IMR-90 (cell line): ENCODE results near the gene ATXN10. TPM values are rescaled to one million over a fixed set of nuclear protein-coding genes. Genes with fewer than 3 reads are reported as not detected.

Experiments
- ATAC-seq: fragments of 200-7000 bp; cut with Tn5 transposase; 2 replicates; pipeline ENCODE4 v1.9.1; 2020; ENCODE audit warnings: low read depth, mild to moderate bottlenecking, moderate library complexity
- BruUV-seq: library from RNA; stranded (reverse); fragments of 400-500 nt; replicated peaks from 2 replicates; lab custom pipeline; 2021; lab: Mats Ljungman, UMichigan
- CTCF ChIA-PET: fragments of 300-600 bp; formaldehyde crosslinking; extraction: SDS; loops from one replicate; lab custom pipeline; 2021; ENCODE audit warnings: antibody characterized with exemption; lab: Yijun Ruan, JAX
- POLR2A ChIA-PET: fragments of 300-600 bp; sonication (Branson Sonifier 250); formaldehyde crosslinking; loops from one replicate; lab custom pipeline; 2022; ENCODE audit warnings: antibody characterized with exemption; ENCODE audit not compliant: unreplicated experiment; lab: Charles Lee
- DNase-seq: peaks from one replicate; pipeline ENCODE4 v3.0.0; 2013
- H2AFZ ChIP-seq: replicated peaks from 2 replicates; pipeline ENCODE3; 2013; ENCODE audit warnings: low read length, mild to moderate bottlenecking; ENCODE audit not compliant: poor library complexity
- H2AK5ac ChIP-seq: 2 replicates; pipeline ENCODE4 v1.6.1; 2013; ENCODE audit warnings: low read depth, low read length, inconsistent platforms
- H2AK9ac ChIP-seq: replicated peaks from 2 replicates; pipeline ENCODE3; 2013; ENCODE audit warnings: mild to moderate bottlenecking, low read depth, low read length, moderate library complexity; ENCODE audit not compliant: poor library complexity
- H2BK120ac ChIP-seq: 2 replicates; pipeline ENCODE4 v1.6.1; 2013; ENCODE audit warnings: low read depth, low read length, inconsistent platforms
- H2BK15ac ChIP-seq: 3 replicates; pipeline ENCODE4 v1.6.1; 2013; ENCODE audit warnings: low read depth, low read length, inconsistent platforms
- H2BK20ac ChIP-seq: 2 replicates; pipeline ENCODE4 v1.6.1; 2013; ENCODE audit warnings: low read depth, mild to moderate bottlenecking, inconsistent platforms, low read length, moderate library complexity
- H2BK5ac ChIP-seq: 2 replicates; pipeline ENCODE4 v1.6.1; 2013; ENCODE audit warnings: mild to moderate bottlenecking, low read depth, low read length, inconsistent platforms; ENCODE audit not compliant: poor library complexity, severe bottlenecking
- H3K14ac ChIP-seq: replicated peaks from 2 replicates; pipeline ENCODE4 v1.6.1; 2013; ENCODE audit warnings: low read depth, low read length, inconsistent platforms
- H3K18ac ChIP-seq: 2 replicates; pipeline ENCODE4 v1.6.1; 2013; ENCODE audit warnings: low read depth, low read length, control low read depth
- H3K23ac ChIP-seq: 2 replicates; pipeline ENCODE4 v1.6.1; 2013; ENCODE audit warnings: low read depth, low read length, inconsistent platforms
- H3K27ac ChIP-seq: 2 replicates; pipeline ENCODE4 v1.5.1; 2013; ENCODE audit warnings: mild to moderate bottlenecking, control low read depth, low read length; ENCODE audit not compliant: insufficient read depth
- H3K27me3 ChIP-seq: 2 replicates; pipeline ENCODE4 v1.6.1; 2013; ENCODE audit warnings: low read length; ENCODE audit not compliant: control insufficient read depth, insufficient read depth
- H3K36me3 ChIP-seq: 2 replicates; pipeline ENCODE4 v1.6.1; 2013; ENCODE audit warnings: low read length, mixed read lengths; ENCODE audit not compliant: control insufficient read depth, insufficient read depth
- H3K4ac ChIP-seq: 2 replicates; pipeline ENCODE4 v1.6.1; 2013; ENCODE audit warnings: low read depth, low read length, inconsistent platforms
- H3K4me1 ChIP-seq: 2 replicates; pipeline ENCODE4 v1.6.1; 2013; ENCODE audit warnings: low read length, mixed read lengths; ENCODE audit not compliant: control insufficient read depth, insufficient read depth
- H3K4me2 ChIP-seq: 2 replicates; pipeline ENCODE4 v1.6.1; 2013; ENCODE audit warnings: low read depth, mild to moderate bottlenecking, control low read depth, low read length, moderate library complexity
- H3K4me3 ChIP-seq: 2 replicates; pipeline ENCODE4 v1.5.1; 2013; ENCODE audit warnings: low read depth, mild to moderate bottlenecking, control low read depth, low read length, moderate library complexity; ENCODE audit not compliant: insufficient read depth
- H3K56ac ChIP-seq: 2 replicates; pipeline ENCODE4 v1.6.1; 2013; ENCODE audit warnings: low read length, inconsistent platforms; ENCODE audit not compliant: insufficient read depth; ENCODE audit errors: extremely low read depth
- H3K79me1 ChIP-seq, 2 experiments: 2 replicates each; pipeline ENCODE4 v1.6.1; 2013; ENCODE audit warnings: low read length in 2 of 2, inconsistent platforms in 1 of 2, low read depth in 1 of 2
- H3K9ac ChIP-seq: 2 replicates; pipeline ENCODE4 v1.6.1; 2013; ENCODE audit warnings: low read depth, low read length, control low read depth
- H3K9me1 ChIP-seq: 2 replicates; pipeline ENCODE4 v1.6.1; 2013; ENCODE audit warnings: low read length, inconsistent platforms; ENCODE audit not compliant: insufficient read depth
- H3K9me3 ChIP-seq: 2 replicates; pipeline ENCODE4 v1.6.1; 2013; ENCODE audit warnings: low read length; ENCODE audit not compliant: control insufficient read depth, insufficient read depth
- H4K20me1 ChIP-seq: 2 replicates; pipeline ENCODE4 v1.6.1; 2013; ENCODE audit warnings: low read length, inconsistent platforms; ENCODE audit not compliant: insufficient read depth
- H4K5ac ChIP-seq: 2 replicates; pipeline ENCODE4 v1.6.1; 2013; ENCODE audit warnings: mild to moderate bottlenecking, low read depth, low read length, control low read depth
- H4K8ac ChIP-seq, 2 experiments: 2 replicates each; pipeline ENCODE4 v1.6.1; 2013; ENCODE audit warnings: low read depth in 2 of 2, low read length in 2 of 2, control low read depth in 1 of 2, inconsistent platforms in 1 of 2
- H4K91ac ChIP-seq: 2 replicates; pipeline ENCODE4 v1.6.1; 2013; ENCODE audit warnings: low read depth, low read length, inconsistent platforms; ENCODE audit not compliant: insufficient read depth
- CEBPB ChIP-seq: IDR thresholded peaks from 2 replicates; pipeline ENCODE4 v1.6.1; 2012; ENCODE audit warnings: low read depth, low read length, improper control_type of control experiment
- CTCF ChIP-seq: conservative IDR thresholded peaks from 2 replicates; pipeline ENCODE4 v1.5.1; 2012; ENCODE audit warnings: mild to moderate bottlenecking, low read depth, low read length, improper control_type of control experiment
- ELK1 ChIP-seq: fragments of 150-350 bp; IDR thresholded peaks from 2 replicates; pipeline ENCODE4 v1.6.1; 2016; ENCODE audit warnings: low read depth, mild to moderate bottlenecking, low read length, moderate library complexity, borderline replicate concordance
- FOS ChIP-seq: fragments of 150-350 bp; IDR thresholded peaks from 2 replicates; pipeline ENCODE4 v1.6.1; 2016; ENCODE audit warnings: low read depth, low read length
- MAZ ChIP-seq: IDR thresholded peaks from 2 replicates; pipeline ENCODE4 v1.6.1; 2012; ENCODE audit warnings: low read depth, mild to moderate bottlenecking, low read length, improper control_type of control experiment, moderate library complexity, borderline replicate concordance
- MXI1 ChIP-seq: IDR thresholded peaks from 2 replicates; pipeline ENCODE4 v1.6.1; 2012; ENCODE audit warnings: low read depth, mild to moderate bottlenecking, low read length, moderate library complexity, borderline replicate concordance
- RFX5 ChIP-seq: IDR thresholded peaks from 2 replicates; pipeline ENCODE4 v1.8.0; 2012; ENCODE audit warnings: low read depth, mild to moderate bottlenecking, low read length, moderate library complexity
- SMC3 ChIP-seq: fragments of 150-350 bp; IDR thresholded peaks from 2 replicates; pipeline ENCODE4 v1.6.1; 2016; ENCODE audit warnings: low read depth, mild to moderate bottlenecking, antibody characterized with exemption, low read length, moderate library complexity
- USF2 ChIP-seq: fragments of 150-350 bp; IDR thresholded peaks from 2 replicates; pipeline ENCODE4 v1.6.1; 2017; ENCODE audit warnings: mild to moderate bottlenecking, antibody characterized with exemption, low read length, low read depth
- WGBS, 2 experiments: methylation state at CpG; one replicate each; pipeline versions ENCODE4 v1.1.5 to v1.1.7; 2013; ENCODE audit warnings: missing lambda C conversion rate in 2 of 2; ENCODE audit not compliant: insufficient read length in 1 of 2; ENCODE audit errors: extremely low coverage in 2 of 2; 5-methylcytosine and 5-hydroxymethylcytosine counted together
- dilution Hi-C: fragments of 300-500 bp; cut with HindIII; formaldehyde crosslinking; loops from one replicate; pipeline ENCODE4 v1.14.3; 2018; ENCODE audit warnings: low sequenced_read_pairs; ENCODE audit not compliant: unreplicated experiment
- in situ Hi-C: fragments of 300-500 bp; cut with MboI; formaldehyde crosslinking; loops from 3 replicates; pipeline ENCODE4 v1.14.3; 2019; ENCODE audit warnings: low sequenced_read_pairs, inconsistent platforms, mixed read lengths
- intact Hi-C: fragments of 100-400 bp; cut with micrococcal nuclease; formaldehyde crosslinking; loops from 2 replicates; pipeline ENCODE4 v1.10.0; 2022
- polyA plus RNA-seq, 3 experiments: library from polyadenylated mRNA; depleted of rRNA; stranded (reverse); fragments of >200 nt; gene quantifications; 2 replicates each; pipeline ENCODE4 v1.2.3, GENCODE V29; 2012; ENCODE audit warnings: low replicate concordance in 1 of 3
- total RNA-seq: library from RNA; depleted of rRNA; stranded (reverse); fragments of >200 nt; gene quantifications from 2 replicates; pipeline ENCODE4 v1.2.3, GENCODE V29; 2012

Gene ATXN10
- total and polyA plus RNA-seq, 2 of the 4 experiments (the other 2 are of a cell fraction) = 116 to 231 TPM

- Histone ChIP-seq H3K4me2 (no peak overlapping the region), H4K8ac (no peak overlapping the region), H3K9ac (no peak overlapping the region), H2AFZ (no peak overlapping the region), H3K27ac (no peak overlapping the region), H3K4me1 (peaks cover 12% of the 10 kb centered on the region), H3K9me1 (peaks cover 16% of the 10 kb centered on the region; the same call in 1 of the 2 replicates), H2BK20ac (no peak overlapping the region), H2BK15ac (no peak overlapping the region), H4K91ac (no peak overlapping the region), H3K27me3 (no peaks in the 10 kb centered on the region), H3K56ac (no peak overlapping the region), H3K4me3 (no peak overlapping the region), H3K23ac (no peak overlapping the region), H2AK9ac (no peak overlapping the region), H4K20me1 (peaks cover 39% of the 10 kb centered on the region), H3K14ac (no peak overlapping the region), H3K9me3 (no peaks in the 10 kb centered on the region), H3K36me3 (peaks cover 15% of the 10 kb centered on the region), H4K5ac (no peak overlapping the region), H2BK5ac (no peak overlapping the region), H3K18ac (no peak overlapping the region), H3K79me1 (peaks cover 42 to 63% of the 10 kb centered on the region in 2 experiments), H3K4ac (no peak overlapping the region), H2BK120ac (no peak overlapping the region), H2AK5ac (no peak overlapping the region)
- no peak for TF ChIP-seq CTCF
- TF ChIP-seq CEBPB = no peak
- no peak for TF ChIP-seq USF2
- TF ChIP-seq SMC3 = no peak
- no peak for TF ChIP-seq MAZ
- TF ChIP-seq ELK1 = no peak
- no peak for TF ChIP-seq FOS
- no peak for TF ChIP-seq RFX5
- no peak for TF ChIP-seq MXI1
- no TSS peak for BruUV-seq
- POLR2A ChIA-PET = no interaction called here
- intact Hi-C loops (no loop called here), in situ Hi-C loops (no loop called here), dilution Hi-C loops (no loop called here)
- no peak for ATAC-seq
- WGBS, 2 experiments = no CpG with 5 or more reads among the region's 2 CpGs
- CTCF ChIA-PET = interaction anchor here (0.6 kb wide), 1 partner anchor 94 kb away, joined by 5 read pairs; no protein-coding TSS in a partner anchor
- no peak for DNase-seq
Measured at GRCh38 chr22:45752036-45752435, 80.4 kb downstream of the ATXN10 start.
